GM18511 (cell line): ENCODE measurements around the gene NCCRP1.
"Not testable (repeated sequence)": the region's sequence is repeated elsewhere in the genome, so short reads cannot be mapped to it uniquely, and the experiment has no call there.

Experiments
- ATAC-seq: cut with Tn5 transposase; IDR thresholded peaks from one replicate; pipeline ENCODE4 v1.9.1; 2021; ENCODE audit warnings: mild to moderate bottlenecking, moderate library complexity; ENCODE audit not compliant: unreplicated experiment

Gene NCCRP1

DNA sequence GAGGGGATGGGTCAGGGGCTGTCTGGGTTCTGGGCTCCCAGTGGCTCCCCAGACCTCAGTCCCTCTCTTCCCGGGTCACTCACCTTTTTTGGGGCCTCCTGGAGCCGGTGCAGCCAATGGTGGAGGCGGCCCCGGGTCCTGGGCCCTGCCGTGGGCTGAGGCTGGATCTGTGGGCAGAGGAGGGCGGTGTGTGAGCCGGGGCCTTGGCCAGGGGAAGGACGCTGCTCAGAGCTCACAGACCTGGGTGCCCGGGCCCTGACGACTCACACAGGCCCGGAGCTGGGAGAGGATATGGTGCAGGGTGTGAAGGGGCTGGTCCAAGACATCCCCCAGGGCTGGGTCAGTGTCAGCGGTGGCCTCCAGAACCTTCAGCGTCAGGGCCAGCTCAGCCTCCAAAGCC, 47.0 kb downstream of the NCCRP1 start:
- ATAC-seq, result not testable (repeated sequence)

DNA sequence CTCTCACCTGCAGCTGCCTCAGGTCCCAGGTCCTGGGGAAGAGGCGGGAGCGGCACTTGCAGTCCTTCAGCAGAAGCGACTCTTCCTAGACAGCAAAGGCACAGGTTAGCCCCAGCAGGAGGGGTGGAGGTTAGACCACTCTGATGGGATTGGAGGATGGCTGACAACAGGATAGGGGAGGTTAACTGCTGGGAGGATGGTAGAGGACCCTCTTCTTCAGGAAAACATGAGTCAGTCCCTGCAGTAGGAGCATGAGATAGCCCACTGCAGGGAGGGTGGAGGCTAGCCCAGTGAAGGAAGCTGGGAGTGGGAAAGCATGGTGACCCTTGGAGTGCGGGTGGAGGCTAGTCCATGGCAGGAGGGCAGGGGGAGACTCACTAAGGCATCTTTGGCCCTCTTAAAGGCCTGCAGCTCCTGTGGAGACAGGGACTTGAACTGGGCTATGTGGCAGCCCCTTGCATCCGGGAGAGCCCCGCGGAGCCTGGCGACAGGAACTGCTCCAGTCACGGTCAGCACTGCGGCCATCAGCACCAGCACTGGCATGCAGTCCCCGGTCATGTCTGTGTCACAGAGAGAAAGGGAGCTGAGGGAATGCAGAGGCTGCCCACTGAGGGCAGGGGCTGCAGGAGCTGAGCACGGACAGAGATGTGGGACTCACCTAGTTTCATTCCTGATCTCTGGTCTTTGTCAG, 47.8 kb downstream of the NCCRP1 start, which contains the start of gene IFNL3:
Gene IFNL3, minus strand, starts transcription at position 597 of the 691 bp plus-strand sequence. Its CDS starts 39 bp downstream, at position 558.
- ATAC-seq, result not testable (repeated sequence)

DNA sequence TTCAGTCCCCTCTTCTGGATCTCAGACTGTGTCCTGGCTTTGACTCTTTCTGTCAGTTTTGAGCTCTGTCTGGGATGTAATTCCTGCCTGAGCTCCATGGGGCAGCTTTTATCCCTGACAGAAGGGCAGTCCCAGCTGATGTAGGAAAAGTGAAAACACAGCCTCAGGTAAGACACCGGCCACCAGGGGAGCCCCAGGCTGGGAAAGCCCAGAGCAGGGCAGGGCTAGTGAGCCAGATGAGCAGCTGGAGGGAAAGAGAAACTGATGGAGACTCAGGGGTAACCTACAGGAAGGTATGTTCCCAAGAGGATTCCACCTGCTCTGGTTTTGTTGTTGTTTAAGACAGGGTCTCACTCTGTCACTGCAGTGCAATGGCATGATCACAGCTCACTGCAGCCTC, 48.4 kb downstream of the NCCRP1 start:
- ATAC-seq, result not testable (repeated sequence)

DNA sequence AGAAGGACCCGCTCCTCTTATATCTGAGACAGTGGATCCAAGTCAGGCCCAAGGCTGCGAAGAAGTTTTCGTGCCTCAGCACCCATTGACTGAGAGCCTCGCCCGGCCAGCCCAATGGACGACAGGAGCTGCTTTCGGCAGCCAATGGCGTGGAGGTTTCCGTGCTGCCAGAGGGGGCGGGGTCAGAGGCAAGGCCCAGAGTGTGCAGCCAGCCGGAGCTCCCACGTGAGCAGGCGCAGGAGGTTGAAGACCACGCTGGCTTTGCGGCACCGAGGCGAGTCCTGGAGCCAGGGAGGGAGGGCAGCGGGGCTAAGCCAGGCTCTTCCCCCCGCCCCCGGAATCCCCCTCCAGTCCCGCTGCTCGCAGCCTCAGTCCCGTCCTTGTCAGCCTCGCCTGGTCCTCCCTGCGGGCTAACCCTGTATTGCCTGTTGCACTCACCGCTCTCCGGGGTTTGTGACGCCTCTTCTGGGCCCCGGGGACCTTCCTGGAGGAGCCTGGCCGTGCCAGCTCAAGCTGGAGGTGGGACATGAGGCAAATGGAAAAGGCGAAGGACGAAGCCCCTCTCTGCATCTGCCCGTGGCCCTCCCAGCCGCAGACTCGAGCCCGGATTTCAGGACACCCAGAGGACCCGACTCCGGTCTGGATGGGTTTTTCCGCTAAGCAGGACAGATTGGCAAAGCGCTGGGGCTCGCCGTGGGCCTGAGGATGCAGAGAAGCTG, 50.3 kb downstream of the NCCRP1 start:
- ATAC-seq, result no peak

DNA sequence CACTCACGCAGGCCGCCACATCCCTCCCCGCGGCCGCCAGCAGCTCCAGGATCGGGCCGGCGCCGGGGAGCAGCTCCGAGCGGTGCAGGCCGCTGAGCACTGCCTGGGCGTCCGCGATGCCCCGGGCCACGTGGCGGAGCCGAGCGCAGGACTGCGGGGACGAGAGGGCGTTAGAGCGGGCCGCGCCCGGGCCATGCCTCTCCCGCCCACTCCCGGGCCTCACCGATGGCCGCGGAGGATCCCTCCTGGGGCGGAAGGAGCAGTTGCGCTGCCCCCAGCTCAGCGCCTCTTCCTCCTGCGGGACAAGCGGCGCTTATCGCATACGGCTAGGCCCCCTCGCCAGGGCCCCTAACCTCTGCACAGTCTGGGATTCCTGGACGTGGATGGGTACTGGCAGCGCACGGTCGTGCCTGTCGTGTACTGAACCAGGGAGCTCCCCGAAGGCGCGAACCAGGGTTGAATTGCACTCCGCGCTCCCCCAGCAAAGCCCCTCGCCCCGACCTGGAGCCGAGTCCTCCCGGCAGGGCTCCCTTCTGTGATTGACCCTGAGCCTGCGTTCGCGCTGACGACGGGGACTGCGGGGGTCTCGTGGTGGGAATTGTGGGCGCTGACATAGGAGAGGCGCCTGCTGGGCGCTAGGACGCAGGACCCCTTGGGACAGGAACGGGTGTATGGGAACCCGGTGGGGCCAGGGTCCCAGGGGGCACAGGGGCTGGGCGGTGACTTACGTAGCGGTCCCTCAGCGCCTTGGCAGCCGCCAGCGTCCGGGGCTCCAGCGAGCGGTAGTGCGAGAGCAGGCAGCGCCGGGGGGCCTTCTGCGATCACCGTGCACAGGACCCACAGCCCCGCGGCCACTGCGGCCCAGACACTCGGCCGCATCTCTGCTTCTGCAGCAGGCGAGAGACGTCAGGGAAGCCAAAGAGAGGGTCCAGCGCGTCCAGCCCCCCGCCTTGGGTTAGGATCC, 51.2 kb downstream of the NCCRP1 start:
- ATAC-seq, result no peak

DNA sequence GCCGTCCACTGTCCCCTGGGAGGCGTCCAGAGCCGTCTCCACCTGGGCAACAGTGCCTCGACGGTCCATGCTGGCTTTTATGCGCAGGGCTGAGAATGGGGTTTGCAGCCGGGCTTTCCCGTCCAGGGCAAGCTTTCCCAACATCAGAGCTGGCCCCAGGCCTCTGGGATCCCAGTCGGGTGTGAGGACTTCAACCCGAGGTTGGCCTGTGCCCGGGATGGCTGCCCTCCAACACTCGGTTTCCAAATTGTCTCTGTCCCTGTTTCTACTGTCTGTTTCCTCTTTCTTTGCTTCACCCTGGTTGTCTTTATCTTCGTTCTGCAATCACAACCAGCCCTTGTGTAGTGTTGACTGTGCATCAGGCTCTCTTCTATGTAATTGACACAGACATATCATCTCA, 52.0 kb downstream of the NCCRP1 start, which contains the start of gene IFNL4:
Gene IFNL4, minus strand, starts transcription at position 51 of the 400 bp plus-strand sequence.
- no peak for ATAC-seq

DNA sequence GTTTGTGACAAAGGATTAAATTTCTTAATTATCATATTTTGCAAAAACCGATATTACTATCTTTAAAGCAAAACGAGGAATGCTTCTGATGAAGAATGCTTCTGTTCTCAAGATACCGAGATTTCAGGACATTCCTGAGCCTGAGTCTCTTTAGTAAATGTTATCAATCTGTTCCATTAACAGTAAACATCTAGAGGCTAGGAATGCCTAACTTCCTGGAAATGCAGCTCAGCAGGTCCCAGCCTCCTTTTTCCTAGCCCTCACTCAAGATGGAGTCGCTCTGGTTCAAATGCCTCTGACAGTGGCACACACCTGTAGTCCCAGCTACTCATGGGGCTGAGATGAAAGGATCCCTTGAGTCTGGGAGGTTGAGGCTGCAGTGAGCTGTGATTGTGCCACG, 54.3 kb downstream of the NCCRP1 start:
- no peak for ATAC-seq
